Measurements from ENCODE around the gene RAP1GAP. TPM values are rescaled to one million over a fixed set of nuclear protein-coding genes. Genes with fewer than 3 reads are reported as not detected.

The RAP1GAP gene
- total RNA-seq, 1 experiment from 2014 or later, result 13.4 TPM

- Histone ChIP-seq H3K36me3 (ENCODE audit: control insufficient read depth in 1 of 2, insufficient read depth in 2 of 2, low read length in 2 of 2) (no peaks in the 10 kb centered on the region), H3K4me3 (replicated peaks in 1 of 2; ENCODE audit: low read depth in 1 of 2, low read length in 2 of 2) (no peak overlapping the region), H3K9me3 (ENCODE audit: control insufficient read depth in 1 of 2, insufficient read depth in 1 of 2, low read depth in 1 of 2, low read length in 2 of 2) (no peaks in the 10 kb centered on the region), H3K4me2 (ENCODE audit: low read length) (no peak overlapping the region), H3K9ac (ENCODE audit: low read length) (no peak overlapping the region), H2AFZ (ENCODE audit: low read depth, low read length, poor library complexity, severe bottlenecking) (no peak overlapping the region), H4K20me1 (ENCODE audit: insufficient read depth) (no peaks in the 10 kb centered on the region), H3K79me2 (ENCODE audit: insufficient read depth, low read length) (no peaks in the 10 kb centered on the region), H3K9me2 (ENCODE audit: insufficient read depth) (no peaks in the 10 kb centered on the region), H3K4me1 (ENCODE audit: control insufficient read depth in 1 of 2, insufficient read depth in 2 of 2, low read length in 2 of 2) (peaks cover 12 to 27% of the 10 kb centered on the region in 2 experiments; a peak in 3 of 4 replicates), H3K27me3 (ENCODE audit: insufficient read depth, low read length) (no peaks in the 10 kb centered on the region), H3K27ac (ENCODE audit: low read depth, low read length) (no peak overlapping the region)
- intact Hi-C loops (cut with micrococcal nuclease), result loop anchor here (5.0 kb wide), 1 partner anchor 338 kb away; no protein-coding TSS in a partner anchor
- no TSS peak for BruUV-seq (replicated peaks)
- TF ChIP-seq CTCF (IDR thresholded peaks at IDR 0.05 in 2 of 3, conservative IDR thresholded peaks at IDR 0.05 in 1 of 3; ENCODE audit: borderline replicate concordance in 1 of 3, insufficient read depth in 1 of 3, low read depth in 2 of 3, low read length in 2 of 3) (no peak), ZFX (IDR thresholded peaks at IDR 0.05) (no peak), CEBPB (IDR thresholded peaks at IDR 0.05; ENCODE audit: low read depth) (no peak), SP1 (IDR thresholded peaks at IDR 0.05; ENCODE audit: low read depth) (no peak)
- DNase-seq (ENCODE audit: low read depth, low spot score), result no peak
- ChIA-PET CTCF (no interaction called here), POLR2A (no interaction called here), RAD21 (ENCODE audit: low non-redundant PET in 1 of 2, low total read pairs in 2 of 2, uncharacterized antibody in 2 of 2, unreplicated experiment in 2 of 2) (interaction anchor here in 1 of 2 experiments (0.6 kb wide), 1 partner anchor 460 kb away, joined by 3 read pairs; no protein-coding TSS in a partner anchor)
- no peak for ATAC-seq
Observed at GRCh38 chr1:21570528-21570875, 98.7 kb downstream of the RAP1GAP start.

GRCh38 chr1:21569820-21570527 is 99.2 kb downstream of the RAP1GAP start:
- ChIA-PET RAD21 (ENCODE audit: low non-redundant PET in 1 of 2, low total read pairs in 2 of 2, uncharacterized antibody in 2 of 2, unreplicated experiment in 2 of 2) (no interaction called here), POLR2A (no interaction called here), CTCF (no interaction called here)
- intact Hi-C loops (cut with micrococcal nuclease), result loop anchor here (5.0 kb wide), 1 partner anchor 338 kb away; no protein-coding TSS in a partner anchor
- Histone ChIP-seq H3K27ac (ENCODE audit: low read depth, low read length) (no peak overlapping the region), H3K4me2 (ENCODE audit: low read length) (no peak overlapping the region), H3K27me3 (ENCODE audit: insufficient read depth, low read length) (no peaks in the 10 kb centered on the region), H3K4me3 (replicated peaks in 1 of 2; ENCODE audit: low read depth in 1 of 2, low read length in 2 of 2) (no peak overlapping the region), H3K9me3 (ENCODE audit: control insufficient read depth in 1 of 2, insufficient read depth in 1 of 2, low read depth in 1 of 2, low read length in 2 of 2) (no peaks in the 10 kb centered on the region), H2AFZ (ENCODE audit: low read depth, low read length, poor library complexity, severe bottlenecking) (no peak overlapping the region), H3K36me3 (ENCODE audit: control insufficient read depth in 1 of 2, insufficient read depth in 2 of 2, low read length in 2 of 2) (no peaks in the 10 kb centered on the region), H4K20me1 (ENCODE audit: insufficient read depth) (no peaks in the 10 kb centered on the region), H3K9me2 (ENCODE audit: insufficient read depth) (no peaks in the 10 kb centered on the region), H3K9ac (ENCODE audit: low read length) (no peak overlapping the region), H3K79me2 (ENCODE audit: insufficient read depth, low read length) (no peaks in the 10 kb centered on the region), H3K4me1 (ENCODE audit: control insufficient read depth in 1 of 2, insufficient read depth in 2 of 2, low read length in 2 of 2) (peaks cover 8 to 23% of the 10 kb centered on the region in 2 experiments; a peak in 3 of 4 replicates)
- no peak for ATAC-seq
- no TSS peak for BruUV-seq (replicated peaks)
- no peak for DNase-seq (ENCODE audit: low read depth, low spot score)
- TF ChIP-seq SIN3A (IDR thresholded peaks at IDR 0.05; ENCODE audit: low read depth), result no peak
- no peak for TF ChIP-seq ATF3 (IDR thresholded peaks at IDR 0.05)
- TF ChIP-seq REST (IDR thresholded peaks at IDR 0.05; ENCODE audit: low read depth), result no peak
- TF ChIP-seq EZH2 (IDR thresholded peaks at IDR 0.05), result no peak
- no peak for TF ChIP-seq SRF (IDR thresholded peaks at IDR 0.05; ENCODE audit: low read depth)
- no peak for TF ChIP-seq RAD21 (IDR thresholded peaks at IDR 0.05; ENCODE audit: low read depth)
- TF ChIP-seq ZBTB33 (IDR thresholded peaks at IDR 0.05; ENCODE audit: extremely low read depth, insufficient replicate concordance, low read length), result no peak
- TF ChIP-seq MAX (IDR thresholded peaks at IDR 0.05), result no peak

All from HCT116 (cell line).